ENCODE results near the gene TRPV4. TPM values are rescaled to one million over a fixed set of nuclear protein-coding genes. Genes with fewer than 3 reads are reported as not detected.

Gene TRPV4
- total RNA-seq, 3 donors from 2014 or later = 0.43 to 0.92 (median 0.48) TPM

DNA sequence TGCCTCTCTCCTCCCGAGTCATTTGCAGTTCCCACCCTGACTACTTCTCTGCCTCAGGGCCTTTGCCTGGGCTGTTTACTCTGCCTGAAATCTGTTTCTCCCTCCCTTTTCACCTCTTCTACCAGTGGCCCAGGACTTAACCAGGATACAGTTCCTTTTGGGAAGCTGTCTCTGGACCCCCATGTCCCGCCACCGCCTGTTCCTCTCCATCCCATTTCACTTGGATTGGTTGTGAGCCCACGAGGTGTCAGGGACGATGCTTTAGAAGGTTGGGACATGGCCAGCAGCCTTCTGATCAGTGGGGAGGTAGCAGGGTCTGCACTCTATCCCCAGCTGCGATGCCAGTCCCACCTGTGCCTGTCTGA, 67.8 kb downstream of the TRPV4 start:
- ATAC-seq = no peak
- no peak for DNase-seq
- no peak overlapping the region for H3K4me3 ChIP-seq
- no peaks in the 10 kb centered on the region for H3K4me1 ChIP-seq (ENCODE audit: low read depth)
- peaks cover 2% of the 10 kb centered on the region for H3K9me3 ChIP-seq
- TF ChIP-seq, protein P1, sequence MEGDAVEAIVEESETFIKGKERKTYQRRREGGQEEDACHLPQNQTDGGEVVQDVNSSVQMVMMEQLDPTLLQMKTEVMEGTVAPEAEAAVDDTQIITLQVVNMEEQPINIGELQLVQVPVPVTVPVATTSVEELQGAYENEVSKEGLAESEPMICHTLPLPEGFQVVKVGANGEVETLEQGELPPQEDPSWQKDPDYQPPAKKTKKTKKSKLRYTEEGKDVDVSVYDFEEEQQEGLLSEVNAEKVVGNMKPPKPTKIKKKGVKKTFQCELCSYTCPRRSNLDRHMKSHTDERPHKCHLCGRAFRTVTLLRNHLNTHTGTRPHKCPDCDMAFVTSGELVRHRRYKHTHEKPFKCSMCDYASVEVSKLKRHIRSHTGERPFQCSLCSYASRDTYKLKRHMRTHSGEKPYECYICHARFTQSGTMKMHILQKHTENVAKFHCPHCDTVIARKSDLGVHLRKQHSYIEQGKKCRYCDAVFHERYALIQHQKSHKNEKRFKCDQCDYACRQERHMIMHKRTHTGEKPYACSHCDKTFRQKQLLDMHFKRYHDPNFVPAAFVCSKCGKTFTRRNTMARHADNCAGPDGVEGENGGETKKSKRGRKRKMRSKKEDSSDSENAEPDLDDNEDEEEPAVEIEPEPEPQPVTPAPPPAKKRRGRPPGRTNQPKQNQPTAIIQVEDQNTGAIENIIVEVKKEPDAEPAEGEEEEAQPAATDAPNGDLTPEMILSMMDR (IDR thresholded peaks at IDR 0.05) = no peak
- no peaks in the 10 kb centered on the region for H3K36me3 ChIP-seq (ENCODE audit: low read depth)
- intact Hi-C loops (cut with DNase I, micrococcal nuclease) = no loop called here

GRCh38 chr12:109764776-109765445, 68.3 kb downstream of the TRPV4 start:
- ATAC-seq (no peak), DNase-seq (peak in 1 of 3 donors; percentile 20)
- Histone ChIP-seq H3K4me3 (no peak overlapping the region), H3K36me3 (ENCODE audit: low read depth) (no peaks in the 10 kb centered on the region), H3K9me3 (peaks cover 2% of the 10 kb centered on the region), H3K4me1 (ENCODE audit: low read depth) (no peaks in the 10 kb centered on the region)
- TF ChIP-seq, protein P1 (IDR thresholded peaks at IDR 0.05) = no peak
- intact Hi-C loops (cut with DNase I, micrococcal nuclease) = no loop called here

GRCh38 chr12:109764123-109764522, 69.1 kb downstream of the TRPV4 start:
- H3K4me1 ChIP-seq (ENCODE audit: low read depth) = no peaks in the 10 kb centered on the region
- DNase-seq (no peak), ATAC-seq (no peak)
- peaks cover 2% of the 10 kb centered on the region for H3K9me3 ChIP-seq
- intact Hi-C loops (cut with DNase I, micrococcal nuclease) = no loop called here
- no peak overlapping the region for H3K4me3 ChIP-seq
- TF ChIP-seq, protein P1 (IDR thresholded peaks at IDR 0.05) = no peak
- H3K36me3 ChIP-seq (ENCODE audit: low read depth) = no peaks in the 10 kb centered on the region

GRCh38 chr12:109763201-109763841, 69.9 kb downstream of the TRPV4 start:
- DNase-seq (peak in 2 of 3 donors; percentile 10 to 14), ATAC-seq (peak; percentile 91)
- Histone ChIP-seq H3K9me3 (peaks cover 2% of the 10 kb centered on the region), H3K4me3 (no peak overlapping the region), H3K4me1 (ENCODE audit: low read depth) (no peaks in the 10 kb centered on the region), H3K36me3 (ENCODE audit: low read depth) (no peaks in the 10 kb centered on the region)
- intact Hi-C loops (cut with DNase I, micrococcal nuclease) = no loop called here
- TF ChIP-seq, protein P1 (IDR thresholded peaks at IDR 0.05) = no peak

DNA sequence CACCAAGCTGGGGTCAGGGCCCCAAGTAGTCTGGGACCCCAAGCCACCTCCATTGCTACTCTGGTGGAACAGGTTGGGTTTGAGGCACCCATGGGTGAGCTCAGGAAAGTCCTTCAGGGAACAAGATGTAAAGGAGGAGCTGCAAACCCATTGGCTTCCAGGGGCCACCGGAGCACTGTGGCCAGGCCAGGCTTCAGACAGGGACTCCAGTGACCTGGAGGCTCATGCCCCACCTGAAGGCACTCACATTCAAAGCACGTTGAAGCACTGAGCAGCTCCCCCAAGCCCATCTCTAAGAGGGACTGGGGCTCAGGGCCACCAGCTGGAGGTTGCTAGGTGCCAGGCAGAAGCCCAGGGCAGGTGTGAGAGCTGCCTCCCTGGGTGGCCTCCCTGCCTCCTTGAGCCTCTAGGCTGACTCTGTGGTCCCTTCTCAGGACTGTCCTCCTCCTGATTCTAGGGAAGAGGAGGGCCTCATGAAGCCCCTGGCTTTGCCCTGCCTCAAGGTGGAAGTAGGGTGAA, 70.5 kb downstream of the TRPV4 start:
- H3K9me3 ChIP-seq = peaks cover 2% of the 10 kb centered on the region
- DNase-seq = peak in 1 of 3 donors; percentile 10
- TF ChIP-seq, protein P1 (IDR thresholded peaks at IDR 0.05) = no peak
- peak; percentile 6 for ATAC-seq
- intact Hi-C loops (cut with DNase I, micrococcal nuclease) = no loop called here
- no peak overlapping the region for H3K4me3 ChIP-seq
- H3K4me1 ChIP-seq (ENCODE audit: low read depth) = no peaks in the 10 kb centered on the region
- no peaks in the 10 kb centered on the region for H3K36me3 ChIP-seq (ENCODE audit: low read depth)

Data from mucosa of descending colon (tissue), 3 donors.